Uterus (tissue), 4 donors: ENCODE results near the gene FGFRL1. TPM values are rescaled to one million over a fixed set of nuclear protein-coding genes. Genes with fewer than 3 reads are reported as not detected.

Source experiments
- DNase-seq, 2 donors: peaks; one replicate each; pipeline ENCODE4 v3.0.0-alpha.2; 2019 to 2020
- H3K27ac ChIP-seq, 2 donors: fragments of 200-600 bp; sonication (generic); 1 replicate in 1 of 2; 2 replicates in 1 of 2; pipeline ENCODE4 v1.5.1; 2016 to 2018
- H3K27me3 ChIP-seq, 2 donors: fragments of 200-600 bp; sonication (generic); one replicate each; pipeline ENCODE4 v1.5.1; 2018 to 2019; ENCODE audit warnings: control low read depth in 1 of 2
- H3K36me3 ChIP-seq, 2 donors: fragments of 200-600 bp; sonication (generic); one replicate each; pipeline ENCODE4 v1.5.1; 2019; ENCODE audit warnings: control low read depth in 1 of 2
- H3K4me1 ChIP-seq, 2 donors: fragments of 200-600 bp; sonication (generic); one replicate each; pipeline ENCODE4 v1.5.1; 2018 to 2019; ENCODE audit warnings: control low read depth in 1 of 2
- H3K4me3 ChIP-seq, 2 donors: fragments of 200-600 bp; sonication (generic); 1 replicate in 1 of 2; 2 replicates in 1 of 2; pipeline ENCODE4 v1.5.1; 2018 to 2019; ENCODE audit warnings: mild to moderate bottlenecking in 1 of 2
- H3K9me3 ChIP-seq, 2 donors: fragments of 200-600 bp; sonication (generic); one replicate each; pipeline ENCODE4 v1.5.1; 2019; ENCODE audit warnings: control low read depth in 1 of 2
- POLR2A ChIP-seq, 2 donors: fragments of 450-650 bp; IDR thresholded peaks; one replicate each; pipeline ENCODE4 v1.6.1; 2016; ENCODE audit warnings: antibody characterized with exemption in 2 of 2, mild to moderate bottlenecking in 1 of 2, moderate library complexity in 1 of 2
- intact Hi-C: fragments of 100-400 bp; cut with DNase I; formaldehyde crosslinking; loops from one replicate; pipeline ENCODE4 v1.15.1; 2023; ENCODE audit warnings: low total_unique reads
- total RNA-seq, 4 donors: library from RNA; depleted of rRNA in 3 of 4; stranded (reverse); fragments of >200 nt in 3 of 4; gene quantifications; one replicate each; pipeline versions ENCODE4 v1.1.0 to v1.2.4, GENCODE V29; 2014 to 2023
- TF ChIP-seq, protein P1 (sequence below), 4 experiments: fragments of 200-600 bp in 2 of 4; fragments of 450-650 bp in 2 of 4; sonication (generic) in 2 of 4; IDR thresholded peaks; one replicate each; pipeline ENCODE4 v1.5.1; 2016 to 2019; ENCODE audit warnings: antibody characterized with exemption in 4 of 4, mild to moderate bottlenecking in 2 of 4, moderate library complexity in 1 of 4
- donor health status: DM: yes; HTN: yes; CAD: no.

FGFRL1 gene
- total RNA-seq, 4 donors from 2014 or later, result 2.8 to 24.8 (median 13.9) TPM

DNA sequence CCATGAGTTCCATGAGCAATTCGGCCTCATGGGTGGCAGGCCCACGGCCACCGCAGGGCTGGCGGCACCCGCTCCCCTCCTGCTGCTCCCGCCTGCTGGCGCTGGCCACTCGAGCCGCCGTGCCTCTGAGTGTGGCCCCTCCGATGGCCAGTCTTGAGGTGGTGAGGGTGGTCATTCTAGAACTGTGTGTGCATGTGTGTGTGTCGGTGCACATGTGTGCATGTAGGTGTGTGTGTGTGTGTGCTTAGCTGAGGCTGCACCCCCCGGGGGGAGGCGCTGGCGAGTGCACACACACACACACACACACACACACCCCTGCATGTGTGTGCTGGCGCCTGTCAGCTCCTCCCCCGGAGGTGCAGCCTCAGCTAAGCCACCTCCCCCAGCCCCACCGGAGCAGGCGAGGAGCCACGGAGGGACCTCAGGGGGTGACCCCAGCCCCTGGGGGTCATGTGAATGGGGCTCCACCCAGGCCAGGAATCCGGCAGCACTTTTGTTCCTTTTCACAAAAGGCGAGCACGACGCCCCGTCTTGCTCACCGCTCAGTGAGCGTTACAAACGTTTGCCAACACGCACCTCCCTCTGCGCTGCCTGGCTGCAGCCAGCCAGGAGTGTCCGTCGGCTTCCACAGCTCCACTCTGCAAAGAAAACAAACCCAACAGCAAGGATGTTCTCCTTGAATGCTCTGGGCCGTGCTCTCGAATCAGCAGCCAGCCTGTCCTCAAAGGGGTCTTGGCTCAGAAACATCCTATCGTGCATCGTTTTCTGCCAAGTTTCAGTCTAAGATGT is 29.9 kb downstream of the FGFRL1 start:
- Histone ChIP-seq H3K27ac (peak overlapping the region in 1 of 2 donors; percentile 24), H3K27me3 (no peaks in the 10 kb centered on the region), H3K36me3 (no peaks in the 10 kb centered on the region), H3K4me3 (no peak overlapping the region), H3K4me1 (peaks cover 4 to 9% of the 10 kb centered on the region in 2 donors), H3K9me3 (no peaks in the 10 kb centered on the region)
- no peak for DNase-seq
- TF ChIP-seq, protein P1, sequence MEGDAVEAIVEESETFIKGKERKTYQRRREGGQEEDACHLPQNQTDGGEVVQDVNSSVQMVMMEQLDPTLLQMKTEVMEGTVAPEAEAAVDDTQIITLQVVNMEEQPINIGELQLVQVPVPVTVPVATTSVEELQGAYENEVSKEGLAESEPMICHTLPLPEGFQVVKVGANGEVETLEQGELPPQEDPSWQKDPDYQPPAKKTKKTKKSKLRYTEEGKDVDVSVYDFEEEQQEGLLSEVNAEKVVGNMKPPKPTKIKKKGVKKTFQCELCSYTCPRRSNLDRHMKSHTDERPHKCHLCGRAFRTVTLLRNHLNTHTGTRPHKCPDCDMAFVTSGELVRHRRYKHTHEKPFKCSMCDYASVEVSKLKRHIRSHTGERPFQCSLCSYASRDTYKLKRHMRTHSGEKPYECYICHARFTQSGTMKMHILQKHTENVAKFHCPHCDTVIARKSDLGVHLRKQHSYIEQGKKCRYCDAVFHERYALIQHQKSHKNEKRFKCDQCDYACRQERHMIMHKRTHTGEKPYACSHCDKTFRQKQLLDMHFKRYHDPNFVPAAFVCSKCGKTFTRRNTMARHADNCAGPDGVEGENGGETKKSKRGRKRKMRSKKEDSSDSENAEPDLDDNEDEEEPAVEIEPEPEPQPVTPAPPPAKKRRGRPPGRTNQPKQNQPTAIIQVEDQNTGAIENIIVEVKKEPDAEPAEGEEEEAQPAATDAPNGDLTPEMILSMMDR (IDR thresholded peaks at IDR 0.05), result no peak
- TF ChIP-seq POLR2A (IDR thresholded peaks at IDR 0.05), result no peak
- intact Hi-C loops, result no loop called here

DNA sequence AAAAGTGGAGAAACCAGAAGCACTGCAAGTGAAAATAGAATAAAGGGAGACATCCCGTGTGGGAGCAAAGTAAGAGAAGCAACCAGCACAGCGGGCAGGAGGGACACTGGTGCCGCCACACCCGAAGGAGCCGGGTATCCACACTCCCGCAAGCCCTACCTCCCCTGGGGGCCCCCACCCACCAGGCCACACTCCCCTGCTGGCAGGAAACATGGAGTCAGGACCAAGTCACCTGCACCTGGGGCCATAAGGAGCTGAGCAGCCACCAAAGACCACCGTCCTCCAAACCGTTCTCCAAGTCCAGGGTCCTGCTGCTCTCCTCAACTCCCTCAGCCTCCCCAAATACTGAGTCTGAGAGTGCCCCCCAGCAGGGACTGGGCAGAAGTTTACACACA is 30.5 kb downstream of the FGFRL1 start:
- intact Hi-C loops, result no loop called here
- no peaks in the 10 kb centered on the region for H3K9me3 ChIP-seq
- H3K27ac ChIP-seq, result peak overlapping the region in 1 of 2 donors; percentile 24
- no peak for TF ChIP-seq POLR2A (IDR thresholded peaks at IDR 0.05)
- TF ChIP-seq, protein P1 (IDR thresholded peaks at IDR 0.05), result no peak
- H3K36me3 ChIP-seq, result no peaks in the 10 kb centered on the region
- peaks cover 4 to 9% of the 10 kb centered on the region in 2 donors for H3K4me1 ChIP-seq
- H3K27me3 ChIP-seq, result no peaks in the 10 kb centered on the region
- H3K4me3 ChIP-seq, result no peak overlapping the region
- DNase-seq, result no peak

DNA sequence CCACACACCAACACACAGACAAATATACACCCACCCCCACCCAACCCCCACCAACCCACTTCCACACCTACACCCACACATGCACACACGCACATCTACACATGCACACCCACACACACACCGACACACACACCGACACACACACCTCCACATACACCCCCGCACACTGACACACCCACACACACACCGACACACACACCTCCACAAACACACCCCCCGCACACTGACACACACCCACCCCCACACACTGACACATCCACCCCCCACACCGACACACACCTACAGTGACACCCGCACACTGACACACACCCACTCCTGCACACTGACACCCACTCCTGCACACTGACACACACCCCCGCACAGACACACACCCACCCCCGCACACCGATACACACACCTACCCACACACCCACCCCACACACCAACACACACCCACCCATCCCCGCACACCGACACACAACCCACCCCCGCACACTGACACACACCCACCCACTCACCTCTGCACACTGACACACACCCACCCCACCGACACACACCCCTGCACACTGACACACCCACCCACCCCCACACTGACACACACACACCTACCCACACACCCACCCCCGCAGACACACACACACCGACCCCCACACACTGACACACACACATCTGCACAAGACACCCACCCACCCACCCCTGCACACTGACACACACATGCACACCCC is 31.1 kb downstream of the FGFRL1 start:
- no peak for DNase-seq
- Histone ChIP-seq H3K27ac (no peak overlapping the region), H3K4me1 (peaks cover 4 to 9% of the 10 kb centered on the region in 2 donors), H3K36me3 (no peaks in the 10 kb centered on the region), H3K4me3 (no peak overlapping the region), H3K27me3 (no peaks in the 10 kb centered on the region), H3K9me3 (no peaks in the 10 kb centered on the region)
- TF ChIP-seq POLR2A (IDR thresholded peaks at IDR 0.05), result no peak
- TF ChIP-seq, protein P1 (IDR thresholded peaks at IDR 0.05), result no peak
- intact Hi-C loops, result no loop called here

DNA sequence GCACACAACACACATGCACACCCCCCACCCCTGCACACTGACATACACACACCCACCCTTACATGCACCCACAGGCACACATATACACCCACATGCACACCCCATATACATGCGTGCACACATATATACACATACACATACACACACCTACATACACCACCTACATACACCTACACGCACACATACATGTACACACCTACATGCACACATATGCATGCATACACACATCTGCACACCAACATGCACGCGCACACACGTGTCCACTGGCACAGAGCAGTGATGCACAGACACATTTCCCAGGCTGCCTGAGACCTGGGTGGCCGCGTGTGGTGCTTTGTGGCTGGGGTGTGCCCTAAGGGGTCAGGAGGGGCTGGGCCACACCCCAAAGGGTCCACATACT is 31.7 kb downstream of the FGFRL1 start:
- H3K4me1 ChIP-seq, result peaks cover 4 to 9% of the 10 kb centered on the region in 2 donors
- no peaks in the 10 kb centered on the region for H3K9me3 ChIP-seq
- H3K27me3 ChIP-seq, result no peaks in the 10 kb centered on the region
- no peaks in the 10 kb centered on the region for H3K36me3 ChIP-seq
- DNase-seq, result no peak
- TF ChIP-seq, protein P1 (IDR thresholded peaks at IDR 0.05), result no peak
- TF ChIP-seq POLR2A (IDR thresholded peaks at IDR 0.05), result no peak
- no peak overlapping the region for H3K4me3 ChIP-seq
- no peak overlapping the region for H3K27ac ChIP-seq
- intact Hi-C loops, result no loop called here
